ENCODE results near the gene SIGLEC11.

Gene SIGLEC11

GRCh38 chr19:49910179-49910578 is 50.8 kb downstream of the SIGLEC11 start:
- TF ChIP-seq, protein P1, sequence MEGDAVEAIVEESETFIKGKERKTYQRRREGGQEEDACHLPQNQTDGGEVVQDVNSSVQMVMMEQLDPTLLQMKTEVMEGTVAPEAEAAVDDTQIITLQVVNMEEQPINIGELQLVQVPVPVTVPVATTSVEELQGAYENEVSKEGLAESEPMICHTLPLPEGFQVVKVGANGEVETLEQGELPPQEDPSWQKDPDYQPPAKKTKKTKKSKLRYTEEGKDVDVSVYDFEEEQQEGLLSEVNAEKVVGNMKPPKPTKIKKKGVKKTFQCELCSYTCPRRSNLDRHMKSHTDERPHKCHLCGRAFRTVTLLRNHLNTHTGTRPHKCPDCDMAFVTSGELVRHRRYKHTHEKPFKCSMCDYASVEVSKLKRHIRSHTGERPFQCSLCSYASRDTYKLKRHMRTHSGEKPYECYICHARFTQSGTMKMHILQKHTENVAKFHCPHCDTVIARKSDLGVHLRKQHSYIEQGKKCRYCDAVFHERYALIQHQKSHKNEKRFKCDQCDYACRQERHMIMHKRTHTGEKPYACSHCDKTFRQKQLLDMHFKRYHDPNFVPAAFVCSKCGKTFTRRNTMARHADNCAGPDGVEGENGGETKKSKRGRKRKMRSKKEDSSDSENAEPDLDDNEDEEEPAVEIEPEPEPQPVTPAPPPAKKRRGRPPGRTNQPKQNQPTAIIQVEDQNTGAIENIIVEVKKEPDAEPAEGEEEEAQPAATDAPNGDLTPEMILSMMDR (IDR thresholded peaks at IDR 0.05; ENCODE audit: low read depth, low read length, missing control alignments): no peak
- no peak for DNase-seq
- H3K4me3 ChIP-seq (ENCODE audit: low read depth, low read length): no peak overlapping the region
- H3K27ac ChIP-seq: no peak overlapping the region
- in situ Hi-C loops (cut with HindIII; ENCODE audit: low pct_ligation_motif_present, low sequenced_read_pairs): no loop called here
- peaks cover 35% of the 10 kb centered on the region for H3K36me3 ChIP-seq (replicated peaks)
- H3K27me3 ChIP-seq (replicated peaks): no peaks in the 10 kb centered on the region

GRCh38 chr19:49908480-49909420 is 52.2 kb downstream of the SIGLEC11 start:
- DNase-seq: no peak
- TF ChIP-seq, protein P1 (IDR thresholded peaks at IDR 0.05; ENCODE audit: low read depth, low read length, missing control alignments): no peak
- Histone ChIP-seq H3K27ac (no peak overlapping the region), H3K27me3 (replicated peaks) (no peaks in the 10 kb centered on the region), H3K4me3 (ENCODE audit: low read depth, low read length) (no peak overlapping the region), H3K36me3 (replicated peaks) (peaks cover 32% of the 10 kb centered on the region)
- in situ Hi-C loops (cut with HindIII; ENCODE audit: low pct_ligation_motif_present, low sequenced_read_pairs): no loop called here

DNA sequence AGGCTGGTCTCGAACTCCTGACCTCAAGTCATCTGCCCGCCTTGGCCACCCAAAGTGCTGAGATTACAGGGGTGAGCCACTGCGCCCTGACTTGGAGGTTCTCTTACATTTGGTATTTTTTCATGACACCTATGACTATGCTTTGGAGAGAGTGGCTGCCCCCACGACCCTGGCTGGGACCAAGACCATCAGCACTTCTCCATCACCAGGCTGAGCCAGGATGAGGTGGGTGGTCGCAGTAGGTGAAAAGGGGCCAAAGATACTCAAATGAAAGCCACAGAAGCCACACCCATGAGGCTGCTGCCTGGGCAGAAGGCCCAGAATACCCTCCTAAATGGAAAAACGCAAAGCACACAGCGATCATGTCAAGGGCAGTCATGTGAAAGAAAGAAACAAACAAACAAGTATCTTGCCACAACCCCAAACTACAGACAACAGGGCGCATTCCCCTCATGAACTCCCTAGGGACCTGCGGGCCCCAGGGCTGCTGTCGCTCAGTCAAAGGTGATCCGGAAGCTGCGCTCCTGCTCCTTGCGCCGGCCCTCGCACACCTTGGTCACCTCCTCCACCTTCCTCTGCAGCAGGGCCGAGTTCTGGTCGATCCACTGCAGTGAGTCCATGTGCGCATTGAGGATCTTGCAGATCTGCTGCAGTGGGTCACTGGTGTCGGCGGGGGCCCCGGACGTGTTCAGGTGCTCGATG is 53.1 kb downstream of the SIGLEC11 start:
- H3K27ac ChIP-seq: no peak overlapping the region
- TF ChIP-seq, protein P1 (IDR thresholded peaks at IDR 0.05; ENCODE audit: low read depth, low read length, missing control alignments): no peak
- in situ Hi-C loops (cut with HindIII; ENCODE audit: low pct_ligation_motif_present, low sequenced_read_pairs): no loop called here
- DNase-seq: no peak
- no peak overlapping the region for H3K4me3 ChIP-seq (ENCODE audit: low read depth, low read length)
- H3K36me3 ChIP-seq (replicated peaks): peaks cover 26% of the 10 kb centered on the region
- no peaks in the 10 kb centered on the region for H3K27me3 ChIP-seq (replicated peaks)

DNA sequence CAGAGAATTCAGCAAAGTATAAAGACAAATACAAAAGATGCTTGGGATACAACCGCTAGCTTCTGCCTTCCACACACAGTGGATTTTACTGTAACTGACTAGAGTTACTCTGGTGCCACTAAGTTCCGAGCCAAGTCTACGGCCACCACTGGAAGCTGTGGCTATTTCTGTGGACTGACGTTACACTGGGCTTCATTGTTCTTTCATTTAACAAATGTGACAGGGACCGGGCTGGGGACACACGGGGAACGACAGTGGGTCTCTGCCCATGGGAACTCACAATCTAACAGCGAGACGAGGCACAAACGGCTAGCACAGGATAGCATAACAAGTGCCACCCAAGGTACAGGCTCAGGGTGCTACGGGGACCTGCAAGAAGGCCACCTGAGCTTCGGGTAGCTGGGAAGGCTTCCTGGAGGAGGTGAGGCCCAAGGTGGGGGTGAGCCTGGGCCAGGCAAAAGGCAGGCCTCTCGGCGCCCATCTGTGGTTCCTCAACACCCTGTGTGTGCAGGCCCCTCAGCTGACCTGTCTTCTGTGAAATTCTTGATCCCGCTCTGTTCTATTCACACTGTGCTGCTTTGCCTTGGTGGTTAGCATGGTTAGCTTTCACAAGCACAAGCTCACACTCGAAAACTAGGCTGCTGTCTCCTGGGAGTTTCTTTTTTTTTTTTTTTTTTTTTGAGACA is 54.0 kb downstream of the SIGLEC11 start:
- no peak for DNase-seq
- TF ChIP-seq, protein P1 (IDR thresholded peaks at IDR 0.05; ENCODE audit: low read depth, low read length, missing control alignments): no peak
- Histone ChIP-seq H3K36me3 (replicated peaks) (peaks cover 19% of the 10 kb centered on the region), H3K4me3 (ENCODE audit: low read depth, low read length) (no peak overlapping the region), H3K27ac (no peak overlapping the region), H3K27me3 (replicated peaks) (no peaks in the 10 kb centered on the region)
- in situ Hi-C loops (cut with HindIII; ENCODE audit: low pct_ligation_motif_present, low sequenced_read_pairs): no loop called here

DNA sequence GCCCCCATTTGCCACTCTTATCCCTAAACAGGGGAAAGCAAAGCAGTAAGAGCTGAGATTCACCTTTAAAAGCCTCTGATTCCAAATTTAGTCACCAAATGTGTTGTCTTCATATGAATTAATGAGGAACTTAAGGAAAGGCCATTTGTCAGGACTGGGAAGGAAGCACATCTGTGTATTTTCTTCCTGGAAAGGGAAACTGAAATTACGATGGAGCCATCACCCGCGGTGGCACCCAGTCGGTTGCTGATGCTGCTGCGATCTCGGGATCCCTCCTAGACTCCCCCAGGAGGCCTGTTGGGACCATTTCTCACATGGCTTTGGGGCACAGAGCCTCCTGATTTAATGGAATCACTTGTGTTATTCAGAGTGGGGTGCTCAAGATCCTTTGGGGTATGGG is 56.8 kb downstream of the SIGLEC11 start:
- in situ Hi-C loops (cut with HindIII; ENCODE audit: low pct_ligation_motif_present, low sequenced_read_pairs): no loop called here
- Histone ChIP-seq H3K27me3 (replicated peaks) (no peaks in the 10 kb centered on the region), H3K4me3 (ENCODE audit: low read depth, low read length) (no peak overlapping the region), H3K27ac (no peak overlapping the region), H3K36me3 (replicated peaks) (peaks cover 19% of the 10 kb centered on the region)
- no peak for DNase-seq
- TF ChIP-seq, protein P1 (IDR thresholded peaks at IDR 0.05; ENCODE audit: low read depth, low read length, missing control alignments): no peak
